GM12801 (cell line): ENCODE measurements around the gene MAP3K9.

Experiments used
- TF ChIP-seq, protein P1 (sequence below): IDR thresholded peaks from one replicate; pipeline ENCODE4 v1.5.1; 2011; ENCODE audit warnings: control low read depth; ENCODE audit not compliant: insufficient read length; ENCODE audit errors: extremely low read depth

Gene MAP3K9

DNA sequence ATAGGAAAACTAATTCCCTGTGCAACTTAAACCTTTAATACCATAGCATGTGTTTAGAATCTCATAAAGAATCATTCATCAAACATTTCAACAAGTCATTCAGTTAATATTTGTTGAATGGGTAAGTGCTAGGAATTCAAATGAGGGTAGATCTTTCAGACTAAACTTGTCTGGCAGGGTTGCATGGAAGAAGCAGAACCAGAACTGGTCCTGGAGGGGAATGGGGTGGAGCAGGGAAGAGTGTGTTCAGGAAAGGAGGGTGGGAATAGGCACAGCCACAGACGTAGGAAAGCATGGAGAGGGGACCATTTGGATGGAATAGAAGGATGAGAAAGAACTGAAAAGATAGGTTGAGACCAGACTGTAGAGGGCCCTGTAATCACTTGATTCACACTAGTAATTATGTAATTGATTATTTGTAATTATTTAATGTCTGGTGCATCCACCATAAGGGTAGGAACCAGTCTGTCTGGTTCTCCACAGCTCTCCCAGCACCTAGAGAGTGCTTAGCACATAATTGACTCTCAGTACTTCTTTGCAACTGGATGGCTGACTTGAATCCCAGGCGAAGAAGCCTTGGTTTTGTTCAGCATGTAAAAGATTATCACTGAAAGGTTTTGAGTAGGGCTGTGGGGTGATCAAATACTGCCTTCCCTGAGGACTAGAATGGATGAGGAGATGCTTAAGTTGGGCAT is 3.0 kb upstream of the MAP3K9 start:
- TF ChIP-seq, protein P1, sequence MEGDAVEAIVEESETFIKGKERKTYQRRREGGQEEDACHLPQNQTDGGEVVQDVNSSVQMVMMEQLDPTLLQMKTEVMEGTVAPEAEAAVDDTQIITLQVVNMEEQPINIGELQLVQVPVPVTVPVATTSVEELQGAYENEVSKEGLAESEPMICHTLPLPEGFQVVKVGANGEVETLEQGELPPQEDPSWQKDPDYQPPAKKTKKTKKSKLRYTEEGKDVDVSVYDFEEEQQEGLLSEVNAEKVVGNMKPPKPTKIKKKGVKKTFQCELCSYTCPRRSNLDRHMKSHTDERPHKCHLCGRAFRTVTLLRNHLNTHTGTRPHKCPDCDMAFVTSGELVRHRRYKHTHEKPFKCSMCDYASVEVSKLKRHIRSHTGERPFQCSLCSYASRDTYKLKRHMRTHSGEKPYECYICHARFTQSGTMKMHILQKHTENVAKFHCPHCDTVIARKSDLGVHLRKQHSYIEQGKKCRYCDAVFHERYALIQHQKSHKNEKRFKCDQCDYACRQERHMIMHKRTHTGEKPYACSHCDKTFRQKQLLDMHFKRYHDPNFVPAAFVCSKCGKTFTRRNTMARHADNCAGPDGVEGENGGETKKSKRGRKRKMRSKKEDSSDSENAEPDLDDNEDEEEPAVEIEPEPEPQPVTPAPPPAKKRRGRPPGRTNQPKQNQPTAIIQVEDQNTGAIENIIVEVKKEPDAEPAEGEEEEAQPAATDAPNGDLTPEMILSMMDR: no peak

DNA sequence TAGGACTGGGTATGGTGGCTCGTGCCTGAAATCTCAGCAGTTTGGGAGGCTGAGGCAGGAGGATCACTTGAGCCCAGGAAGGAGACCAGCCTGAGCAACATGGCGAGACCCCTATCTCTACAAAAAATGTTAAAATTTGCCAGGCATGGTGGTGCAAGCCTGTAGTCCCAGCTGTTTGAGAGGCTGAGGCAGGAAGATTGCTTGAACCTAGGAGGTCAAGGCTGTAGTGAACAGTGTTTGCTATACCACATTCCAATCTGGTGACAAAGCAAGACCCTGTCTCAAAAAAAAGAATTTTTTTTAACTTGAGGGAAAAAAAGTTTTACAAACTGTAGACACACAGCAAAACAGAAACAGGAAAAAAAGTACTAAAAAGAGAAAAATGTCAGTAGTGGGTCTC is 2.3 kb upstream of the MAP3K9 start:
- TF ChIP-seq, protein P1: no peak

GRCh38 chr14:70811050-70811449 is 1.7 kb upstream of the MAP3K9 start:
- TF ChIP-seq, protein P1: no peak

DNA sequence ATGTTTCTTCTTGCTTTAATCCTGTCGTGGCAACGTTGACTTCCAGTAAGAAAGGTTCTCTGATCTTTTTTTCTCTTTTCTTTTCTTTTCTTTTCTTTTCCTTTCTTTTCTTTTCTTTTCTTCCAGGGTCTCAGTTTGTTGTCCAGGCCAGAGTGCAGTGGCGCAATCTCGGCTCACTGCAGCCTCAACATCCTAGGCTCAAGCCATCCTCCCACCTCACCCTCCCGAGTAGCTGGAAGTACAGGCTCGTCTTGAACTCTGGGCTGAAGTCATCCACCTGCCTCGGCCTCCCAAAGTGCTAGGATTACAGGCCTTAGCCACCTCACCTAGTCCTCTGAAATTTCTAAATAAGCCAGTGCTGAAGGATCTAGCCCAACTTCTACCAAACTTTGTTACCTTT is 1.3 kb upstream of the MAP3K9 start:
- TF ChIP-seq, protein P1: no peak

GRCh38 chr14:70808416-70809224 is 693 bp downstream of the MAP3K9 start:
- TF ChIP-seq, protein P1: no peak

GRCh38 chr14:70807898-70808415 is 1.4 kb downstream of the MAP3K9 start:
- TF ChIP-seq, protein P1: no peak

GRCh38 chr14:70804556-70805162 is 4.7 kb downstream of the MAP3K9 start:
- TF ChIP-seq, protein P1: no peak
